ENCODE measurements around the gene DLG1. TPM values are rescaled to one million over a fixed set of nuclear protein-coding genes. Genes with fewer than 3 reads are reported as not detected.
"Not testable (repeated sequence)": the region's sequence is repeated elsewhere in the genome, so short reads cannot be mapped to it uniquely, and the experiment has no call there.

Gene DLG1
- total RNA-seq, 2 donors from 2014 or later, result 115 to 124 TPM

DNA sequence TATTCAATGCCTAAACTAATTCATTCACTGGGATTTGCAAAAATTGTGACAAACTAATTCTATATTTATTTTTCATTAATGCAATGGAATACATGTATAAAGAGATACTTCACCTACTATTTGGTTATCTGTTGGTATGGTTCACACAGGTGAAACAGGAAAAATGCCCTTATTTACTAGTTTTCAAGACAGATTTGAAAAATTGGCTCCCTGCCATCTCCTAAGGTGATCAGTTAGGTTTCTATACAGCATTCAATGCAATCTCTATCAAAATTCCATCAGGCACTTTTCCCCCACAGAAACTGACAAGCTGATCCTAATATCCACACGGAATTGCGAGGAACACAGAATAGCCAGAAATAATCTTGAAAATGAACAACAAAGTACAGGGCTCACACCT, 101.1 kb downstream of the DLG1 start:
- Histone ChIP-seq H3K4me3 (no peak overlapping the region), H3K27ac (no peak overlapping the region), H3K9ac (ENCODE audit: low read depth in 2 of 2, low read length in 2 of 2) (no peak overlapping the region), H3K9me3 (no peaks in the 10 kb centered on the region), H3K36me3 (no peaks in the 10 kb centered on the region), H3K27me3 (no peaks in the 10 kb centered on the region), H3K4me1 (no peaks in the 10 kb centered on the region)
- no peak for DNase-seq
- TF ChIP-seq, protein P1, sequence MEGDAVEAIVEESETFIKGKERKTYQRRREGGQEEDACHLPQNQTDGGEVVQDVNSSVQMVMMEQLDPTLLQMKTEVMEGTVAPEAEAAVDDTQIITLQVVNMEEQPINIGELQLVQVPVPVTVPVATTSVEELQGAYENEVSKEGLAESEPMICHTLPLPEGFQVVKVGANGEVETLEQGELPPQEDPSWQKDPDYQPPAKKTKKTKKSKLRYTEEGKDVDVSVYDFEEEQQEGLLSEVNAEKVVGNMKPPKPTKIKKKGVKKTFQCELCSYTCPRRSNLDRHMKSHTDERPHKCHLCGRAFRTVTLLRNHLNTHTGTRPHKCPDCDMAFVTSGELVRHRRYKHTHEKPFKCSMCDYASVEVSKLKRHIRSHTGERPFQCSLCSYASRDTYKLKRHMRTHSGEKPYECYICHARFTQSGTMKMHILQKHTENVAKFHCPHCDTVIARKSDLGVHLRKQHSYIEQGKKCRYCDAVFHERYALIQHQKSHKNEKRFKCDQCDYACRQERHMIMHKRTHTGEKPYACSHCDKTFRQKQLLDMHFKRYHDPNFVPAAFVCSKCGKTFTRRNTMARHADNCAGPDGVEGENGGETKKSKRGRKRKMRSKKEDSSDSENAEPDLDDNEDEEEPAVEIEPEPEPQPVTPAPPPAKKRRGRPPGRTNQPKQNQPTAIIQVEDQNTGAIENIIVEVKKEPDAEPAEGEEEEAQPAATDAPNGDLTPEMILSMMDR (IDR thresholded peaks at IDR 0.05), result no peak
- intact Hi-C loops (cut with DNase I), result no loop called here

DNA sequence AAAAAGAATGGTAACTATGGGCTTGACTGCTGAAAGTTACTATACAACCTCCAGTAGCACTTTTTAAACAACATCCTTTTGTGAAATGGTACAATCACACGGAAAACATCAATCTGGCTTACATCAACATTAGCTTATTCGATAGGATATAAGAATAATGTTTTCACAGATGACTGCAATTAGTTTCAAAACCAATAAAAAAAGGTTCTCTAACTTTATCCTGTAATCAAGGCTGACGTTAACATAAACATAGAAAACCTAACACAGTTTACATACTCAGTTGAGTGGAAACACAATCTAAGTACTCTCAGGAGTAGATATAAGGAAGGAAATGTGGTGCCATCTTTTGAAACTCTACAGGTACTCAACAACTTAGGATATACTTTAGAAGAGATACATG, 102.2 kb downstream of the DLG1 start:
- no peak overlapping the region for H3K27ac ChIP-seq
- no peaks in the 10 kb centered on the region for H3K36me3 ChIP-seq
- H3K9ac ChIP-seq (ENCODE audit: low read depth in 2 of 2, low read length in 2 of 2), result no peak overlapping the region
- TF ChIP-seq, protein P1 (IDR thresholded peaks at IDR 0.05), result no peak
- intact Hi-C loops (cut with DNase I), result no loop called here
- H3K4me1 ChIP-seq, result no peaks in the 10 kb centered on the region
- no peaks in the 10 kb centered on the region for H3K9me3 ChIP-seq
- DNase-seq, result no peak
- H3K4me3 ChIP-seq, result no peak overlapping the region
- H3K27me3 ChIP-seq, result no peaks in the 10 kb centered on the region

DNA sequence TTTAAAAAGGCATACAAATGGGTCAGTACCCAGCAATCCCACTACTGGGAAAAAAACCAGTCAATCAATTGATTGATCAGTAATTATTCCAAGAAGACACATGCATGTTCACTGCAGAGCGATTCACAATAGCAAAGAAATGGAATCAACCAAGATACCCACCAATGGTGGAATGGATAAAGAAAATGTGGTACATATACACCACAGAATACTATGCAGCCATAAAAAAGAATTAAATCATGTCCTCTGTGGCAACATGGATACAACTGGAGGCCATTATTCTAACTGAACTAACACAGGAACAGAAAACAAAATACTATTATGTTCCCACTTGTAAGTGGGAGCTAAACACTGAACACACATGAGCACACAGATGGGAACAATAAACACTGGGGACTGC, 103.1 kb downstream of the DLG1 start:
- H3K9ac ChIP-seq (ENCODE audit: low read depth in 2 of 2, low read length in 2 of 2), result no peak overlapping the region
- H3K27me3 ChIP-seq, result no peaks in the 10 kb centered on the region
- no peaks in the 10 kb centered on the region for H3K4me1 ChIP-seq
- intact Hi-C loops (cut with DNase I), result no loop called here
- H3K27ac ChIP-seq, result no peak overlapping the region
- TF ChIP-seq, protein P1 (IDR thresholded peaks at IDR 0.05), result no peak
- H3K4me3 ChIP-seq, result no peak overlapping the region
- no peak for DNase-seq
- H3K36me3 ChIP-seq, result no peaks in the 10 kb centered on the region
- no peaks in the 10 kb centered on the region for H3K9me3 ChIP-seq

DNA sequence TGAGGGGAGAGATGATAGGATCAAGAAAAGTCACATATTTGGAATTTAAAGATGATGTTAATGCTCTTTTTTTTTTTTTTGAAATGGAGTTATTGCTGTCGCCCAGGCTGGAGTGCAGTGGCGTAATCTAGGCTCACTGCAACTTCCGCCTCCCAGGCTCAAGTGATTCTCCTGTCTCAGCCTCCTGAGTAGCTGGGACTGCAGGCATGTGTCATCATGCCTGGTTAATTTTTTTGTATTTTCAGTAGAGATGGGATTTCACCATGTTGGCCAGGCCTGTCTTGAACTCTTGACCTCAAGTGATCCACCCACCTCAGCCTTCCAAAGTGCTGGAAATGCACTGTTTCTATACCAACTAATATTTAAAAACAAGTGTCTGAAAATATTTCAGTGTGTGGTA, 104.7 kb downstream of the DLG1 start:
- H3K27ac ChIP-seq; H3K27me3 ChIP-seq; H3K4me3 ChIP-seq; H3K36me3 ChIP-seq; H3K4me1 ChIP-seq; H3K9me3 ChIP-seq; DNase-seq; intact Hi-C loops (cut with DNase I); H3K9ac ChIP-seq (ENCODE audit: low read depth in 2 of 2, low read length in 2 of 2): not testable (repeated sequence)

DNA sequence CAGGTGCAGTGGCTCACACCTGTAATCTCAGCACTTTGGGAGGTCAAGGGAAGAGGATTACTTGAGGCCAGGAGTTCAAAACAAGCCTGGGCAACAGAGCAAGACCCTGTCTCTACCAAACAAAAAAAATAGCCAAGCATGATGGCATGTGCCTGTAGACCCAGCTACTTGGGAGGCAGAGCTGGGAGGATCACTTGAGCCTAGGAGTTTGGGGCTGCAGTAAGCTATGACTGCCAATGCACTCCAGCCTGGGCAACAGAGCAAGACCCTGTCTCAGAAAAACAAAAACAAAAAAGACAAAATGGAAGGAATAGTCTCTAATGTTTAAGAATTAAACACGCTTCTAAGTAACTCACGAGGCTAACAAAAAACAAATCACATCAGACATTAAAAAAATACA, 106.5 kb downstream of the DLG1 start:
- Histone ChIP-seq H3K9ac (ENCODE audit: low read depth in 2 of 2, low read length in 2 of 2) (no peak overlapping the region), H3K36me3 (no peaks in the 10 kb centered on the region), H3K4me3 (no peak overlapping the region), H3K27ac (no peak overlapping the region), H3K4me1 (no peaks in the 10 kb centered on the region), H3K9me3 (no peaks in the 10 kb centered on the region), H3K27me3 (no peaks in the 10 kb centered on the region)
- intact Hi-C loops (cut with DNase I), result no loop called here
- TF ChIP-seq, protein P1 (IDR thresholded peaks at IDR 0.05), result no peak
- no peak for DNase-seq

DNA sequence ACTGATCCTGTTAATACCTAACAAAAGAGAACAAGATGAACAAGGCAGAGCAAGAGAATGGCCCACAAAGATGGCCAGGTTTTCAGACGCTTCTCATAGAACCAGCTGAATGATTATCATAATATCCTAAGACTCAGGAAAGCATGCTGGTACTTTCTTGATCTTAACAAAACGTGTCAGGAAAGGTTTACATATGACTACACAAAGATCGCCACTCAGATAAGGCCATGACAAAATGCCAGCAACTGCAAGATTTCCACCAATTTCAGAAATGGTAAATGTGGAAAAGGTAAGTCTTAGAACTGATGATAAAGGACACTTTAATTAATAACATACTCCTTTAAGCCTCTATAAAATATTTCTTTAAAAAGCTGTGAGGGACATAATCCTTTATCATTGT, 108.8 kb downstream of the DLG1 start:
- no peak overlapping the region for H3K9ac ChIP-seq (ENCODE audit: low read depth in 2 of 2, low read length in 2 of 2)
- no peak for DNase-seq
- H3K4me1 ChIP-seq, result no peaks in the 10 kb centered on the region
- no peaks in the 10 kb centered on the region for H3K36me3 ChIP-seq
- TF ChIP-seq, protein P1 (IDR thresholded peaks at IDR 0.05), result no peak
- no peak overlapping the region for H3K27ac ChIP-seq
- H3K27me3 ChIP-seq, result no peaks in the 10 kb centered on the region
- intact Hi-C loops (cut with DNase I), result no loop called here
- H3K9me3 ChIP-seq, result no peaks in the 10 kb centered on the region
- no peak overlapping the region for H3K4me3 ChIP-seq
